HG03442 (cell line): ENCODE measurements around the gene MYOM1.

Experiments
- ATAC-seq: cut with Tn5 transposase; IDR thresholded peaks from one replicate; pipeline ENCODE4 v1.9.1; 2021; ENCODE audit warnings: mild to moderate bottlenecking, moderate library complexity; ENCODE audit not compliant: unreplicated experiment

The MYOM1 gene

GRCh38 chr18:3120356-3120755, 99.4 kb downstream of the MYOM1 start:
- ATAC-seq: no peak

GRCh38 chr18:3119401-3120341, 100.1 kb downstream of the MYOM1 start:
- no peak for ATAC-seq

- no peak for ATAC-seq
These were observed 101.4 kb downstream of the MYOM1 start for GRCh38 chr18:3118195-3119010.

- no peak for ATAC-seq
These were observed 102.1 kb downstream of the MYOM1 start for GRCh38 chr18:3117493-3118192.

- no peak for ATAC-seq
These were observed 104.2 kb downstream of the MYOM1 start for GRCh38 chr18:3115447-3116030.

GRCh38 chr18:3114451-3114850, 105.3 kb downstream of the MYOM1 start:
- ATAC-seq: no peak

GRCh38 chr18:3114026-3114425, 105.7 kb downstream of the MYOM1 start:
- ATAC-seq: no peak

GRCh38 chr18:3111523-3112240, 108.1 kb downstream of the MYOM1 start:
- no peak for ATAC-seq

GRCh38 chr18:3110034-3110752, 109.6 kb downstream of the MYOM1 start:
- no peak for ATAC-seq

GRCh38 chr18:3107740-3108151, 112.0 kb downstream of the MYOM1 start:
- ATAC-seq: no peak

GRCh38 chr18:3104190-3105054, 115.3 kb downstream of the MYOM1 start:
- ATAC-seq: no peak

- no peak for ATAC-seq
These were observed 116.2 kb downstream of the MYOM1 start for GRCh38 chr18:3103576-3103975.

GRCh38 chr18:3102983-3103382, 116.8 kb downstream of the MYOM1 start:
- no peak for ATAC-seq

GRCh38 chr18:3100498-3101132, 119.2 kb downstream of the MYOM1 start:
- no peak for ATAC-seq

GRCh38 chr18:3099327-3099726, 120.4 kb downstream of the MYOM1 start:
- no peak for ATAC-seq

- ATAC-seq: no peak
These were observed 122.7 kb downstream of the MYOM1 start for GRCh38 chr18:3097082-3097481.

GRCh38 chr18:3095921-3096320, 123.8 kb downstream of the MYOM1 start:
- no peak for ATAC-seq

GRCh38 chr18:3094338-3094684, 125.5 kb downstream of the MYOM1 start:
- no peak for ATAC-seq
